ENCODE results near the gene KCNH1.

KCNH1 gene

DNA sequence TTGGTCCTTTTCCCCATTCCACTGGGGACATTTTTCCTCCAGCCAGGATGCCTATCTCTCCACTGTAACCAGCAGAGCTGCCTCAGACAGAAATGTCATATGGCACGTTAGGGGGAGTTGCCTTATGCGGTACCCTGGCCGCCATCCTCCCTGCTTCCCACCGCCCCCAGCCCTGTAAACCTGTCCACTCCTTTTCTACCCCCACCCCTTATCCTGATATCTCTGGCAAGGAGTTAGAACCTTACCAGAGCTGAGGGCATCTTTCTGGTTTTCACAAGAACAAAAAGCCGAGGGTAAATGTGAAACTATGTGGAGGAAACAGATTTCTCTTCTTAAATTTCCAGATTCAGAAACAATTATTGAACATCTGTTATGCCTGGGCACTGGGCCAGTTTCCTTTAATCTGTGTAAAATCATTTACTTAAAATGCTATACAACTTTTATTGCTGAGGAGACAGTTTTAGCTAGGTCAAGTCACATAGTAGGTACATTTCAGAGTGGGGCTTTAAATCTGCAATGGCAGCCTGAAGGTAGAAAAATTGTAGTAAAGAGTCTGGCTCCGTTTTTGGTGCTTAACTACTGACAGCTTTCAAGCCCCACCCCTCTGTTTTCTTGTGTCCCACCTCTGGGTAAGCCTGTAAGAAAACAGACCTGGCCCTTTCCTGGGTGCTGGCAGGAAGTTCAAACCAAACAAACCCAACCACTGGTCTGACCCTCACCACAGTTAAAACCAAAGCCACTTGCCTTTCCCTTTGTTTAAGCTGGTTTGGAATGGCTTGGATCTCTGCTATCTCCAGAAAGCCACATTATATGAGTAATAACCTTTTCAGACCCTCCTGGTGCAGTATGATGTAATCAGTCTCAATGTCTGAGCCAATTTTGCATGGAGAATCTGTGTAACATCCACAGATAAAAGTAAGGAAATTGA, 486.3 kb downstream of the KCNH1 start:
- no peak for DNase-seq (ENCODE audit: low spot score in 2 of 2)
- Histone ChIP-seq H3K27me3 (ENCODE audit: low read depth) (no peaks in the 10 kb centered on the region), H3K9me3 (no peaks in the 10 kb centered on the region), H3K4me1 (no peaks in the 10 kb centered on the region), H3K4me3 (no peak overlapping the region), H3K36me3 (replicated peaks) (no peaks in the 10 kb centered on the region)
- in situ Hi-C loops (cut with MboI; ENCODE audit: low sequenced_read_pairs): no loop called here

DNA sequence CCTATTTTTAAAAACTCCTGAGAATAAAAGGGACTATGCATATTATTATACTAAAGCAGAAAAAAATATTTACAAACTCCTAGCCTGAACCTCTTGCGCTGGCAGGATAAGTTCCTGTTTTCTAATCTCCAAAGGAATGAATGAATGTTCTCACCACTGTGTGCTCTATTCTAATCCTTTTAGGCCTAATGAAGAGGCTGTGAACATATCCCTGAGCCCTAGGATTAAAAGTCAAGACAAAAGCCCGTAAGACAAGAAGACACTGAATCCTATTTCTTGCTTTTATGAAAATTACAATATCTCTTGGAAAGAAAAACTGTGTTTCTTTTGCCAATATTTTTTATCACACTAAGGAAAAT, 487.7 kb downstream of the KCNH1 start:
- Histone ChIP-seq H3K36me3 (replicated peaks) (no peaks in the 10 kb centered on the region), H3K4me3 (no peak overlapping the region), H3K4me1 (no peaks in the 10 kb centered on the region), H3K27me3 (ENCODE audit: low read depth) (no peaks in the 10 kb centered on the region), H3K9me3 (no peaks in the 10 kb centered on the region)
- in situ Hi-C loops (cut with MboI; ENCODE audit: low sequenced_read_pairs): no loop called here
- no peak for DNase-seq (ENCODE audit: low spot score in 2 of 2)

DNA sequence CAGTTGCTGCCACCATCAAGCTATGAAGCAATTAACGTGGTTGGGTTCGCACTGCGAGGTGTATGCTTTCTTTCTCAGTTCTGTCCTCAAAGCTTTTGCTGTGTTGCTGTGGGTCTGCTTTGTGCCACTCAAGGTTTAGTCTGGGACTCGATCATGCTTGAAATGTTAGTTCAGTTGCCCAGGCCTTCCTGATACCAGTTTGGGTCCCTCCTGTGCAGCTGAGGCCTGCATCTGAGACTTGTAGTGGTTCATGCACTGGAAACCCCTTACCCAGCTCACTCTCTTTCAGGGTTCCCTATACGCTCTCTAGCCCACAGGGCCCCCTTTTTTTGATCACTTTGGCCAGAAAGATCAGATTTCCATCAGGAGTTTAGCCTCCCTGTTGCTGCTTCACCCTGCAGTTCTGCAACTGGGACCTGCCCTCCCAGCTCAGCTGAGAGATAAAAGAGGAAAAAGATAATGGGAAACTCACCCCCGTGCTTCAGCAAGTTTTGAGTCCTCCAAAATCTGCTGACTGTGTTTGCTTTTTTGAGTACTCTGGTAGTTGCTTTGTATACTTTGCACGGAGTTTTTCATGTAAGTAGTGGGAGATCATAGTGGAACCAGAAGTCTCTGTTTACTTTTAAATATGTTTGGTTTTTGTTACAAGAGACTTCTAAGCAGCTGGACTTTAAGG, 488.2 kb downstream of the KCNH1 start:
- DNase-seq (ENCODE audit: low spot score in 2 of 2): no peak
- no peaks in the 10 kb centered on the region for H3K36me3 ChIP-seq (replicated peaks)
- H3K4me3 ChIP-seq: no peak overlapping the region
- no peaks in the 10 kb centered on the region for H3K9me3 ChIP-seq
- in situ Hi-C loops (cut with MboI; ENCODE audit: low sequenced_read_pairs): no loop called here
- no peaks in the 10 kb centered on the region for H3K4me1 ChIP-seq
- H3K27me3 ChIP-seq (ENCODE audit: low read depth): no peaks in the 10 kb centered on the region

DNA sequence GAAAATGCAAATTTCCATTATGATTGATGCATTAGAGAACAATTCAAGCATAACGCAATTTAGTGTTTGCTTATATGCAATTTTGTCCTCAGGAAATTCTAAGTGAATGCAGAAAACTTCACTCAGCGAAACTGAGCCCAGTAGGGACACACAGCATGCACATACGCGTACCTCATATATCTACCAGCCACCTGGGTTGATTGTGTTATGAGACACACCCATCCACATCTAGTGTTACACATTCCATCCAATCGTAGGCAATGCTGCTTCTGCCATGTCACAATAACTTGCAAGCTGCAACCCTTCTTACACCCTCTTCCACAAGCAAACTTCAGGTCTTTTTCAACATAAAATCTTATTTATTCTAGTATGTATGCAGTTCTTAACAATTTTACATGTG, 492.4 kb downstream of the KCNH1 start:
- Histone ChIP-seq H3K27me3 (ENCODE audit: low read depth) (no peaks in the 10 kb centered on the region), H3K9me3 (no peaks in the 10 kb centered on the region), H3K4me1 (no peaks in the 10 kb centered on the region), H3K4me3 (no peak overlapping the region), H3K36me3 (replicated peaks) (no peaks in the 10 kb centered on the region)
- DNase-seq (ENCODE audit: low spot score in 2 of 2): no peak
- in situ Hi-C loops (cut with MboI; ENCODE audit: low sequenced_read_pairs): no loop called here

DNA sequence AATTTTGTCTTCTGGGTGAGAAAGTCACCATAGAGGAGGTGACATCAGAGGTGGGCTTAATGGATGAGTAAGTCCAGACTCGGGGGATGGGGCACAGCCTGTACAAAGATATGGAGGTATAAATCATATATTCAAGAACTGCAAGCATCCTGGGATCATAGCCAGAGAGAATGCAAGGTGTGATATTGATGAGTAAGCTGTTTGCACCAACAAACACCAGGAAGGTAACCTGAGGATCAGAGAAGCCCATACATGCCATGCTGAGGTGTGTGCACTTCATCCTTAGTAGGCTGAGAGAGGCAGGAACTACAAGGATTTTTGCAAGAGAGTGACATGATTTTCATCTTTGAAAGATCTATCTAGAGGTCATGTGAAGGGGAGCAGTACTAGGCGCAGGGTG, 498.8 kb downstream of the KCNH1 start:
- H3K4me1 ChIP-seq: no peaks in the 10 kb centered on the region
- H3K4me3 ChIP-seq: no peak overlapping the region
- in situ Hi-C loops (cut with MboI; ENCODE audit: low sequenced_read_pairs): no loop called here
- no peaks in the 10 kb centered on the region for H3K36me3 ChIP-seq (replicated peaks)
- no peak for DNase-seq (ENCODE audit: low spot score in 2 of 2)
- H3K27me3 ChIP-seq (ENCODE audit: low read depth): no peaks in the 10 kb centered on the region
- no peaks in the 10 kb centered on the region for H3K9me3 ChIP-seq

DNA sequence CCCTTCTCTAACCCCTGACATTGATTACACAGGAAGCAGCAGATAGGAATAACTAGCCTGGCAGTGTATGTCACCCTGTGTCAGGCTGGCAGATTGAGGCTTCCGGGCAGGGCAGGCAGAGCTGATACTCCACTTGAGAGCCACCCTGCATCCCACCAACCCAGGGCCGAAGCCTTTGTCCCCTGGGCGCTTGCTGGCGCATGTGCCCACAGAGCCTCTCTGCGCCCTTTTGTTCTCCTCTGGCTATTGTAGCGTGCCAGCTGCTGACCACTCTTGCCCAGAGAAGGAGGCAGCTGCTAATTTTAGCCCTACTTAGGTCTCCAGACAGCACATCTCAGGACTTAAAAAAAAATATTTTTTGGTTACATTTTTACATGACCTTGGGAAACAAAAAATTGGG, 500.3 kb downstream of the KCNH1 start:
- in situ Hi-C loops (cut with MboI; ENCODE audit: low sequenced_read_pairs): no loop called here
- no peak for DNase-seq (ENCODE audit: low spot score in 2 of 2)

DNA sequence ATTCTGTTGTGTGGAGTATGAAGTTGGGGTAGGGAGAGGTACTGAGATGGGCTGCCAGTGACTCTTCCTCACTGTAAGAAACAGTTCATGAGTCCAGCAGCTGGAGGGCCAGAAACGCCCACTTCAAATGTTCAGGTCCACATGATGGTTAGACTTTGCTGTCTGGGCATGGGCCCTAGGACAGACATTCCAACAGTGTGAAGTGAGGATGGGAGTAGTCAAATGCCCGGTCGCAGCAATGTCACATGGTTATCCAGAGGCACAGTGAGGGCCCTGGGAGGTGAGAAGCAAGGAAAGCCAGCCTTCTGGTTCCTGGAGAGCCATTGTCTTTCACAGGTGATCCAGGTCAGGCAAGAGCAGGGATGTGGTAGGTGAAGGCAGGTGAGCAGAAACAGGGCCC, 500.8 kb downstream of the KCNH1 start:
- no peak for DNase-seq (ENCODE audit: low spot score in 2 of 2)
- H3K36me3 ChIP-seq (replicated peaks): no peaks in the 10 kb centered on the region
- H3K9me3 ChIP-seq: no peaks in the 10 kb centered on the region
- no peaks in the 10 kb centered on the region for H3K4me1 ChIP-seq
- in situ Hi-C loops (cut with MboI; ENCODE audit: low sequenced_read_pairs): no loop called here
- no peak overlapping the region for H3K4me3 ChIP-seq
- H3K27me3 ChIP-seq (ENCODE audit: low read depth): no peaks in the 10 kb centered on the region

More for the DNA sequence above, 500.3 kb downstream of the KCNH1 start:
- no peak overlapping the region for H3K4me3 ChIP-seq
- no peaks in the 10 kb centered on the region for H3K27me3 ChIP-seq (ENCODE audit: low read depth)
- H3K36me3 ChIP-seq (replicated peaks): no peaks in the 10 kb centered on the region
- no peaks in the 10 kb centered on the region for H3K4me1 ChIP-seq
- no peaks in the 10 kb centered on the region for H3K9me3 ChIP-seq

DNA sequence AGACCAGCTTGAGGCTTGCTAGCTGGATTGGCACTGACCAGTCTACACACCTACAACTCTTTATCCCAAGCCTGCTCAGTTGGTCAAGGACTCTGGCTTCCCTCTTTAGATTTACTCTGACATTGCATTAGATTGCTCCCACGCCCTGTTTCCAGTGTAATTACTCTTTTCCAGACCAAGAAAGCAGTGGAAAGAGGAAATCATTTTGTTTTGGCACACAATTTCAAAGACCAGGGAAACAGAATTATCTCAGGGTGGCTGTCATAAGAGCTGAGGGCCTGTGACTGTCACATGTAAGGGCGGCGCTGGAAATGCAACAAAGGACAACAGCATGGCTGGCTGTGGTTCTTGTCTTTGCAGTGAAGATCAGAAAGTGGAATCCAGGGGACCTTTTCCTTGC, 502.5 kb downstream of the KCNH1 start:
- H3K4me1 ChIP-seq: no peaks in the 10 kb centered on the region
- H3K4me3 ChIP-seq: no peak overlapping the region
- no peaks in the 10 kb centered on the region for H3K36me3 ChIP-seq (replicated peaks)
- in situ Hi-C loops (cut with MboI; ENCODE audit: low sequenced_read_pairs): no loop called here
- H3K27me3 ChIP-seq (ENCODE audit: low read depth): no peaks in the 10 kb centered on the region
- DNase-seq (ENCODE audit: low spot score in 2 of 2): no peak
- no peaks in the 10 kb centered on the region for H3K9me3 ChIP-seq

DNA sequence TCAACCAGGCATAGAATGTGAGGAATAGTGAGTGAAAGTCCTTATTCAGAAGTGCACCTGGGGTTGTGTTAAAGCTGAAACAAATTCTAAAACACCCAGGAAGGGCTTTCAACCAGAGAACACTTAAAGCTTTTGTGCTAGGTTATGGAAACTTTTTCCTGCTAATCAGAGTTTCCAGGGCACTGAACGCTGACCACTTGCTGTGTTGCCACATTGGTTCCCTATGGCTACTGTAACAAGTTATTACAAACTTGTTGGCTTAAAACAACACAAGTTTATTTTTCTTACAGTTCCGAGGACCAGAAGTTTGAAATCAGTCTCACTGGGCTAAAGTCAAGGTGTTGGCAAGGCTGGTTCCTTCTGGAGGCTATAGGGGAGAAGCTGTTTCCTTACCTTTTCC, 504.7 kb downstream of the KCNH1 start:
- in situ Hi-C loops (cut with MboI; ENCODE audit: low sequenced_read_pairs): no loop called here

DNA sequence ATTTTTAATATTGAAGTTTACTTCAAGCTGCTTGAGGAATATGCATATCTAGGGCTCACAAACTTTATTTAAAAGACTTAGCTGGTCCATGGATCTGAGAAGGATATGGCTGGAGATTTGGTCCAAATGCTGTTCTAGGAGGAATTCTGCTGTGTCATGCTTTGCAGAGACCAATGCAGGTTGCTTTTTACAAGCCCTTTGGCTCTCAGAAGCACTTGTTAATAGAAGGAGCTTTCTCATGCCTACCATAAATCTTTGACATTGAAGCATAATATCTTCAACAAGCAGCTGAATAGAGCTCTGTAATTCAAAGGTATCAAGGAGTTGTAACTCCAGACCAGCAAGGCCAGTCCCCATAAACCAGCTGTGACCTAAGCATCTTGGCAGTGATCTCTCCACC, 506.2 kb downstream of the KCNH1 start:
- Histone ChIP-seq H3K4me3 (no peak overlapping the region), H3K27me3 (ENCODE audit: low read depth) (no peaks in the 10 kb centered on the region), H3K36me3 (replicated peaks) (no peaks in the 10 kb centered on the region), H3K4me1 (no peaks in the 10 kb centered on the region), H3K9me3 (no peaks in the 10 kb centered on the region)
- no peak for DNase-seq (ENCODE audit: low spot score in 2 of 2)
- in situ Hi-C loops (cut with MboI; ENCODE audit: low sequenced_read_pairs): no loop called here

More for the DNA sequence above, 504.7 kb downstream of the KCNH1 start:
- no peak for DNase-seq (ENCODE audit: low spot score in 2 of 2)
- Histone ChIP-seq H3K4me3 (no peak overlapping the region), H3K27me3 (ENCODE audit: low read depth) (no peaks in the 10 kb centered on the region), H3K4me1 (no peaks in the 10 kb centered on the region), H3K36me3 (replicated peaks) (no peaks in the 10 kb centered on the region), H3K9me3 (no peaks in the 10 kb centered on the region)
